NOMO-1 treated with dmso at 0.1 percent for 144 hours (cell line): ENCODE results near the gene ODAD3.
"Not testable (repeated sequence)": the region's sequence is repeated elsewhere in the genome, so short reads cannot be mapped to it uniquely, and the experiment has no call there.

Experiments used
- DNase-seq: peaks from one replicate; lab custom pipeline; 2025; ENCODE audit not compliant: unreplicated experiment; lab: John Stamatoyannopoulos, UW

ODAD3 gene

DNA sequence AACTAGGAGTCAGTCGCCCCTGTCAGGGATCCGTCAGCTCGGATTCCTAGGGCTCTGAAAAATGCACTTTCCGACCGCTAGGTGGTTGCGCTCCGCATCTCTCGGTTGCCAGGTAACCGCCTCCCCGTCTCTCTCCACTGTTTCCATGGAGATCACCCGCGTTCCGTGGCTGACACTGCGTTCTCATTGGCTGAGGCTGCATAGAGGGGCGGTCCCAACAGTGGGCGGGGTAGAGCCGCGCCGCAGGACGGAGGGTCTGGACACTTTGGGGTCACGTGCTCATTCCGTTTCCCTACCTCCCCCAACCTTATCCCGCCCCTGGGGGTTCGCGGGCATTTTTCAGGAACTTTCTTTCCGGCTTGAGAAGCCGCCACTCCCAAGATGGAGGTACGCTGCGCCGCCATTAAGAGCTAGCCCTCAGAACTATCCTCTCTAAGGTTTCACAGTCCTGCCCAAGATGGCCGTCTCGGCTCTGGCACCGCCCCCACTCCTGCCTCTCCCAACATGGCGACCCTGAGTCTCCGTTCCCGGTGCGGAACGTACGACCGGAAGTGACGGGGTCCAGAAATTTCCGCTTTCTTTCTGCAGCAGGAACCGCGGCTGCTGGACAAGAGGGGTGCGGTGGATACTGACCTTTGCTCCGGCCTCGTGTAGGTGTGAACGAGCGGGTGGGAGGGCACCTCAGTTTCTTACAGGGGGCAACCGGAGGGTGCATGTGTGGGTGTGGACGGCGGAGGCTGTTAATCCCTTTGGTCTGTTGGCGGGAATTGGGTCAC lies at the start of gene ODAD3, which contains the start of gene PRKCSH:
Gene ODAD3 (minus strand): TSS at position 65 of the 776 bp plus-strand sequence. CDS start 105 bp downstream, outside the sequence.
Gene PRKCSH (plus strand): TSS at position 579 of the 776 bp plus-strand sequence. CDS start 483 bp downstream, outside the sequence.
- peak; percentile 100 for DNase-seq

DNA sequence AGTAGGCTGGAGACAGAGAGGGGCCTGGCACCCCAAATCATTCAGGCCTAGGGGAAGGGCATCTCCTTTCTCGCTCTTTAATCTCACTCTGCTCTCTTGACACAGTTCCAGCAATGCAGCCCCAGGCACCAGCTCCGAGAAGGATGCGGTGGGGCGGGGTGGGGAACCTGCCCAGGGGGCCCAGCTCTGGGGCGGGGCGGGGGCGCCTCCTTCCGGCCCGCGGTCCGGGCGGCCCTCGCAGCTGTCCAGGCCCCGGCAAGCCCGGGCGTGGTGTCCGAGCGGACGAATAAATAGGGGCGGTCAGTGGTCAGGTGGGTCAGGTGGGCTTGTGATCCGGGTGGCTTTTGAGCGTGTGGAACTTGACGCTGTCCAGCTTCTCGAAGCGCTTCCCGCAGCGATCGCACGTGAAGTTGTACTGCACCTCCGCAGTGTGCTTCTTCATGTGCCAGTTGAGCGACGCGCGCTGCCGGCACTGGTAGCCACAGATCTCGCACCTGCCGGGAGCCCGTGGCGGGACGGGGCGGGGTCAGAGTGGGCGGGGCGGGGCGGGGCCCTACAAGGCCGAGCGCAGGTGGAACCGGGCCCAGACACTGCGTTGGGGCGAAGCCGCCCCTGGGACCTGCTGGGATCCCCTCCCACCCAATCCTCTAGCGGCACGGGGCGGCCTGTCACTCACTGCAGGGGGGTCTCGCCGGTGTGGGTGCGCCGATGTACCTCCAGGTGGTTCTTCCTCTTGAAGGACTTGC lies 48.6 kb upstream of the ODAD3 start:
- DNase-seq, result no peak

DNA sequence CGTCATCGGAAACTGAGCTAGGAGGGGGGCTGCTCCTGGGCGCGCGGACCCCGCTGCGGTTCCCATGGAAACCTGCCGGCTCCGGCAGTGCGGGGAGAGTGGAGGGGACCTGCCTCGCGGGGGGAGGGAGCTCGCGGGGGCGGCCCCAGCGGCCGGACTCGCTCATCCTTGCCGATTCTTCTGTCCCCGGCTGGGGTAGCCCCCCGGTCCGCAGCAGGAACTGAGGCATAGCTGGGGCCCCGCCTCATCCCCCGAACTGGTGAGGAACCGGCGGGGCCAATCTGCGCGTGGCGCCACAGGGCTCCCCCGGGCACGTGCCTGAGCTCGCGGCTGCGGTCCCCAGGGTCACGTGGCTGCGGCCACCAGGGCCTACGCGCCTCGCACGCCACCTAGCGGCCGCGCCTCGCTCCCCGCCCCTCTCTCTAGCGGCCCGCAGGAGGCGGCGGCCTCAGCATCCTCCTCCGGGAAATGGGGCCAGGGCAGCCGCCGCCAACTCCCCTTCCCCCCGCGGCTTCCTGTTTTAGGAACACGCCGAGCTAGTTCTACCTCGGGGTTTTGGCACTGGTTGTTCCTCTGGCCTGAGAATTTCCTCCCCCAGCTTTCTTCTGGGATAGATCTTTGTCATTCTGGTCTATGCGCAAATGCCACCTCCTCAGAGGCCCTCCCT lies 47.6 kb upstream of the ODAD3 start:
- DNase-seq, result peak; percentile 86

DNA sequence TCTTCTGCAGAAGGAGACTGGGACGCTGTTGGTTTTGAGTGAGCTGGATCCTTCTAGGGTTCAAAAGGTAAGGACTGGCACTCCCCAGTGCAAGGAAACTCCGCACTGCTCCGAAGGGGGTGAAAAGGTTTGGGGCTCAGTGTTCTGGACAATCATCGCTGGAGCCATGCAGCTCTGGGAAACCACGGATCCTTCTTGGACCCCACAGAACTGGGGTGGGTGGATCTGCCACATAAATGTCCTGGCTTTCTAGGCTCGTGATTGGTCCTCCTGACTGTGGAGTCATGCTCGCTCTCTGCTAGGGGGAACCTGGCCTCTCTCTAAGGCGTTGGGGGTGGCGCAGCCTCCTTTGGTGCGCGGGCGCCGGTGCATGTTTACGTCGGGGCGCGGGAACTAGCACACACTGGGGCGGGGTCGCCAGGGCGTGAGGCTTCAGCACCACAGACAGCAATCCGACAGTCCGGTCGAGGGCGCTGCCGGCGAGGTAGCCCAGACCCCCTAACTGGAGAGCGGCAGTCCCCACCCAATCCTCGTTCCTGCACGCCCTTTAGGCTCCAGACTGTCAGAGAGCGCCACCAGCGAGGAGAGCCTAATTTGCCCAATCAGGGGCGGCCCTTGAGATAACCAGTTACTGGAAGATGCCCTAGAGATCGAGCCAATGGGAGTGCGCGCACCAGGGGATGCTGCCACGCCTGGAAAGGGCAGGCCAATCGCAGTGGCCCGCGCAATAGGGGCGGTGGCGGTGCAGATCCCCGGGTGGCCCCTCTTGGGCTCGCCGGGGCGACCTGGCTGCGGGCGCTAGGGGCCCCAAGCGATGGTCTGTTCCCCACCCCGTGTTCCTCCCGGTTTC lies 46.8 kb upstream of the ODAD3 start:
- peak; percentile 89 for DNase-seq

DNA sequence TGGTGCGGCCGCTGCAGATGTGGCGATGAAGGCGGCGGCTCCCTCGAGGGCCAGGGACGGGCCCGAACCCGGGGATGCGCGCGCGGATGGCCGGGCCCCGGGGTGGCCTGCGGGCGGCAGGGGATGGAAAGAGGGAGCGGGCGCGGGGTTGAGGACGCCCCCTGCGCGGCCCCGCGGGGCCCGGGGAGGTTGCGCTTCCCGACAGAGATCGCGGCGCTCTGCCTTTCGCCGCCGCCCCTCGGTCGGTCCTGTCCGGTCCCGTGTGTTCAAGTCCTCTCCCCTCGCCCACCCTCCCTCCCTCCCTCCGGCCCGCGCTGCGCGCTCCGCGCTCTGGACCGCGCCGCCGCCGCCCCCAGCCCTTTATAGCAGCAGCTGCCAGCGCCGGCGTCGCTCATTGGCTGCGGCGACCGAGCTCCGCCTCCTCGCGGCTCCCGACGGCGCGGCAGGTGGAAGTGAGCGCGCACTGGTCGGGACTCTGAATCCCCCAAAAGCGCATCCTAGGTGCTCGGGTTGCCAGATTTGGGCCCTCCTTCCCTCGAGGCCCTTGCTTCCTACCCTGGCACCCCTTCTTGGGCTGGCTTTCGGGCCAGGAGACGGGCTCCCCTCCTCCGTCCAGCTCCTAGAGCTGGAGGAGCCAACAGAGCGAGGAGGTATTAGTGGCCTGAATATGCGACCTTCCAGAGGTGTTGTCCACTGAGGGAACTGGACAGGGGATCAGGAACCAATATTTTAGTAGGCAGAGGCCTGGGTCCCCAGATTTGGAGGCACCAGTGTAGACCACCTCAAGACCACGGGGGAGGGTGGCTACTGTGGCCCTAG lies 46.0 kb upstream of the ODAD3 start, which contains the start of gene ELAVL3:
Gene ELAVL3 (minus strand): TSS at position 332 of the 819 bp plus-strand sequence. CDS start 438 bp downstream, outside the sequence.
- no peak for DNase-seq

DNA sequence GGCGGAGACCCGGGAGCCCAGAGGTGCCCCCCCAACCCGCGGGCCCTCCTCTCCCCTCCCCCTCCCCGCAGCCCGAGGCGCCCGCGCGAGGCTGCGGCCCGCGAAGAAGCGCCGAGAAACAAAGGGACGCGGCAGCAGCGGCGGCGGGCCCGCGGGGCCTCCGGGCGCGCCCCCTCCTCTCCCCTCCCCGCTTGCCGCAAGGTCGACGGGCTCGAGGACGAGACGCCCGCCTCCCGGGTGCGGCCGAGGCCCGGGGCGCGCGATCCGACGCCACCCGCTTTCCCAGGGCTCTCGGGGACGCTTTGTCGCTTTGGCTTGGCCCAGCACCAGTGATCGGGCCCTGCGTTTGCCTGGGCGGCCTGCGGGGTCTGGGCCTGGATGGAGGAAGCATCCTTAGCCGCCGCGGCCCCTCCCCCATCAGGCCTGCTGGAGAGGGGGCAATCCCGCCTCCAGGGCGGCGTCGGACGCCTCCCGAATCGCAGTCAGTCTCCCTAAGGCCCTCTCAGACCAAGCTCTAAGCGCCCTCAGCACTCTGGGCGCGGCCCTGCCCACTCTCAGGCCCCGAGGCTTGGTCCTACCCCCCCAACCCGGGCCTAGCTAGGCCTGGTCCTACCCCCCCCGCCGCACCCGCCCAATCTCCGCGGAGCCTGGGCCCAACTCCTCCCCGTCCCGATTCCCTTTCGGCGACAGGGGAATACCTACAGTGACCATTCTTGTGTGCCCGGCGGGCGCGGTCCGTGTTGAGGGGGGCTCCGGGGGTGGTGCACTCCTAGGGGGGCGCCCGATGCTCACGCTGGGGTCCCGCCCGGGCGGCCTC lies 45.2 kb upstream of the ODAD3 start:
- DNase-seq, result no peak

DNA sequence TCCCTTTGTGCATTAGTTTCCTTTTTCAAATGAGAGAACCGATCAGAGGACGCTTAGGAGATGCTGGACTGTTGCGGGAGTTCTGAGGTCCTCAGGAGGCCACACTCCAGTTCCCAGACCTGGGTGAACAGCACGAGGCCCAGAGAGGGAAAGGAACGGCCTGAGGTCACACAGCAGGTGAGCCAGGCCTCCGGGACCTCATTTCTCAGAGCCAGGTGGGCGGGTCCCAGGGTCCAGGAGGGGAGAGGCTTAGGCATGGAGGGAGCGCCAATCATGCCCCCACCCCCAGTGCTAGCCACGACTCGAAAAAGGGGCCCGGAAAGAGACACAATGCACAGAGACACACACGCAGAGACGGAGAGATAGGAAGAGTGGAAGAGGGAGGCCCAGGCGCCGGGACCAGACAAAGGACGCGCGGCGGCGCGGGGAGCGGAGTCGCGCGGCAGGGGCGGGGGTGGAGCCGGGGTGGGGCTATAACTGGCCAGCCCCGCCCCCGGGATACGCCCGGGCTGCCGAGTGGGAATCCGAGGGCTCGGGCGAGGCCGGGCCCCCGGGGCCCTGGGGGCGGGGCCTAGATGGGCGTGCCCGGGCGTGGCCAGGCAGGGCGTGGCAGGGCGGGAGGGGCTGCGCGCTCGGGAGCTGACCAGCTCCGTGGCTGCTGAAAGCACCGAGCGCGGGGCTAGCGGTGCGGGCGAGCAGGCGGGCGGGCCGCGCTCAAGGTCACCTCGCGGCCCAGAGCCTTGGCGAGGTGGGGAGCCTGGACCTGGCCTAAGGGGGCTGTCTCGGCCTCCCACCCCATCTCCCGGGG lies 44.4 kb upstream of the ODAD3 start:
- DNase-seq, result peak; percentile 13

DNA sequence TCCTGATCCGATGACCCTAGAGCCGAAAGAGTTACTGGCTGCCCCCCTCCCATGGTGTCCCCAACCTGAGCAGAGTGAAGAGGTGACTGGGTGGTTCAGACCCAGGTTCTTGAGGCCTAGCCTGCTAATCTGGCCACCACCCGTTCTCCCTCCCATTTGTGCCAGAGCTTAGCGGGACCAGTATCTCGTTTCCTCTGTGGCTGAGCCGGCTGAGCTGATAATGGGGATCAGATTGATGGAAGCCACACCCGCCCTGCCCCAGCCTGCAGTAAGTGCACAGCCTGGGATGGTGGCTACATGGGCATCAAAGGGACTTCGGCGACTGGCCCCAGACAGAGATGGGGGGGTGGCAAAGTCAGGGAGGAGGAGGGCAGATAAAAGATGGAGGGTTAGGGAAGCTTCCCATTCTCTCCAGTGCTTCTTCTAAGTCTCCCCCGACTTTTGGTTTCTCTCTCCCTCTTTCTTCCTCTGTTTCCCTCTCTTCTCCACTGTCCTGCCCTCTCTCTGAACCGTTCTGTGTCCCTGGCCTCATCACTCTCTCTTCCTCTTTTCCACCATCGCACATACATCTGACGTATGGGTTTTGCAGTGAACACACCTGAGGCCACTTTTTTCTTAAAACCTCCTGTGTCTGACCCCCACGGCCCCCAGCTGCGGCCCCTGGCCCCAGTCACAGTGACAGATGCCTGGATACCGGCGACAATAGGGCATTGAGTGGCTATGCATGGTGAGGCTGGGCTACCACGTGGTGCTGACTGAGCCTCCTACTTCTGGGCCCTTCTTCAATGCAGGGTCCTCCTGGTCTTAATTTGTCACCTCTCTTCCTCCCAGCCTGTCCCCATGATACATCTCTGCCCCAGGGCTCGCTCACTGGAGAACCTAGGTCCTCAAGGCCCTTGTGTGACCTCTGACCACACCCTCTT lies 43.5 kb upstream of the ODAD3 start:
- DNase-seq, result no peak

DNA sequence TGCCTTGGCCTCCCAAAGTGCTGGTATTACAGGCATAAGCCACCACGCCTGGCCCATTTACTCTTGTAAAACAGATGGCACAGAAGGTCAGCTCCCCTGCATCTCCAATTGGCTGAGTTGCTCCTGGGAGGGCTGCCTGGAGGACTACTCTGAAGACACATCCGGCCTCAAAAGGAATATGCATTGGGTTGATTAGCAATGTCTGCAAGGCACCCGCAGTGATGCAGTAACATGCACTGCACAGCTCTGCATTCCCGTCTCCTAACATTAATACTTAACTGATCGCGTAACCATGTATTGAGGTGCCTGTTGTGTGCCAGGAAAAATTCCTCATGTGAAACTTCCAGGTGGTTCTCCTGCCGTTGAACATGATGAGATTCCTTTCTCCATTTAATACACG lies 40.9 kb upstream of the ODAD3 start:
- DNase-seq, result no peak

DNA sequence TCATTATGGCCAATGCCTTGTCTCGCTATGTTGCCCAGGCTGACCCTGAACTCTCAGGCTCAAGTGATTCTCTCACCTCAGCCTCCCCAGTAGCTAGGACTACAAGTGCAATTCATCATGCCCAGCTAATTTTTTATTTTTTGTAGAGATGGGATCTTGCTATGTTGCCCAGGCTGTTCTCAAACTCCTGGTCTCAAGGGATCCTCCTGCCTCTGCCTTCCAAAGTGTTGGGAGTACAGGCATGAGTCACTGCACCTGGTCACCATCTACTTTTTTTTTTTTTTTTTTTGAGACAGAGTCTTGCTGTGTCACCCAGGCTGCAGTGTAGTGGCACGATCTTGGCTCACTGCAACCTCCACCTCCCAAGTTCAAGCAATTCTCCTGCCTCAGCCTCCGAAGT lies 40.4 kb upstream of the ODAD3 start:
- not testable (repeated sequence) for DNase-seq

DNA sequence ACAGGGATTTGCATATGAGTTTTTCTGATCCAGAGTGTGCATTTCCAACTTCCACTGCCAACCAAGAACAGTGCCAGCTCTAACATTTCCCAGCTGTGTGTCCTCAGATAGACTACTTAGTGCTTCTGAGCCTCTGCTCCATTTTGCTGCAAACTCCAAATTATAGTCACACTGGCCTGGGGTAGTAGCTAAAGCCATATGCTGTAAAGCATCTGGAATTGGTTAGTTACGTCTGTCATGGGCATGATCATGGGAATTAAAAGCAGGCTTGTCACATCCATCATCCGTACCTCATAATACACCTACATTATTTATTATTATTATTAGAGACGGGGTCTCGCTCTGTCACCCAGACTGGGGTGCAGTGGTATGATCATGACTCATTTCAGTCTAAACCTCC lies 38.8 kb upstream of the ODAD3 start:
- DNase-seq, result no peak

DNA sequence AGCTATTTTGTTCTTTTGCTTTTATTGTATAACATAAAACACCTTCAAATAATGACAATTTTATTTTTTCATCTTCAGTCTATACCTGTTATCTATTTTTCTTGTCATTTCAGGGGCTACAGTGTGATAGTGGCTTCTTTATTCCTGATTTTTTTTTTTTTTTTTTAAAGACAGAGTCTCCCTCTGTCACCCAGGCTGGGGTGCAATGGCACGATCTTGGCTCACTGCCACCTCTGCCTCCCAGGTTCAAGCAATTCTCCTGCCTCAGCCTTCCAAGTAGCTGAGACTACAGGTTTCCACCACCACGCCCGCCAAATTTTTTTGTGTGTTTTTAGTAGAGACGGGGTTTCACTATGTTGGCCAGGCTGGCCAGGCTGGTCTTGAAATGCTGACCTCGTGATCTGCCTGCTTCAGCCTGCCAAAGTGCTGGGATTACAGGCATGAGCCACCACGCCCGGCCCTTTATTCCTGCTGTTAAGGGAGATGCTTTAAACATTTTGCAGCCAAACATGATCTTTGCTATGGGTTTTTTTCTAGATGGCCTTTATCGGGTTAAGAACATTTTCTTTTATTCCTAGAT lies 33.4 kb upstream of the ODAD3 start:
- DNase-seq, result not testable (repeated sequence)

DNA sequence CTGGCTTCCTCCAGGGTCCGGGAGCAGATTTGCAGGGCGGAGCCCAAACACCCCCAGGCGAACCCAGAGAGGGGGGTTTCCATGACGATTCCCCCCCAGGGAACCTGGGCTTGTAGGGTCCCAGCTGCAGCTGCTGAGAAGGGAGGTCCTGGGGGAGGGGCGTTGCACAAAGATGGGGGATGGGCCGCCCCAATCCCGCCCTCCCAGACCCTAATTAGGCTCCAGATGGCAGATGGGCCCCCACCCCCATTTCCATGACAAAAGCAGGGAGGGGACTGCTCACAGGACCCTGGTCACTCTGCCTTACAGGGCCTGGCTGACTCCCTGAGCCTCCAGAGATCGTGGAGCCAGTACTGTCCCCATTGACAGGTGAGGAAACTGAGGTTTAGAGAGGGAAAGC lies 30.7 kb upstream of the ODAD3 start:
- no peak for DNase-seq

DNA sequence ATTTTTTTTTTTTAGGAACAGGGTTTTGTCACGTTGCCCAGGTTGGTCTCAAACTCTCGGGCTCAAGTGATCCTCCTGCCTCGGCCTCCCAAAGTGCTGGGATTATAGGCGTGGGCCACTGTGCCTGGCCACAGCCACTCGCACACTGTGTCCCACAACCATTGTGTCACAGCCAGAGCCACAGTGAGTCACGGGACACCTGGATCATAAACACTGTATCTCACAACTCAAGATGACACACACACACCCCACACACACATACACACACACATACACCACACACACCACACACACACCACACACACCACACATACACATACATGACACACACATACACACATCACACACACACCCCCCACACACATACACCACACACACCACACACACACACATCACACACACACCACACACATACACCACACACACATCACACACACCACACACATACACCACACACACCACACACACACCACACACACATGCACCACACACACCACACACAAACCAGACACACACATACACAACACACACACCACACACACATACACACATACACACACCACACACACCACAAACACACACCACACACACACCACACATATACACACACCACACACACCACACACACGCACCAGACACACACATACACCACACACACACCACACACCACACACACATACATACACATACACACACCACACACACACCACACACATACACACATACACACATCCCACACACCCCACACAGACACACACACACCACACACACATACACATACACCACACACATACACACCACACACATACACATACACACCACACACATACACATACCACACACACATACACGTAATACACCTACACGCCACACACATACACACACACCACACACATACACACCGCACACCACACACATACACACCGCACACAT lies 29.7 kb upstream of the ODAD3 start:
- DNase-seq, result no peak

DNA sequence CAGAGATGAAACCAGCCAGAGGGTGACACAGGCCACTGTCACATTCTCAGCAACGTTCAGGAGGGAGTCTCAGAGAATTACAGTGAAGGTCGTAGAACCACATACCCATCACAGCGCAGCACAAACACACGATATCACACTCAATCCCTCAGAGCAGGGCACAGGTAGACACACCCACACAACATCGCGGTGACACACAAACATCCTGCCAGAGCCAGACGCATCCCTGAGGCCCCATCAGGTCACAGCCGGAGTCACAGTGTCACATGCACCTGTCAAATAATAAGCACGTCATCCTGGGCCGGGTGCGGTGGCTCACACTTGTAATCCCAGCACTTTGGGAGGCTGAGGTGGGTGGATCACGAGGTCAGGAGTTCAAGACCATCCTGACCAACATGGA lies 28.5 kb upstream of the ODAD3 start:
- DNase-seq, result no peak

DNA sequence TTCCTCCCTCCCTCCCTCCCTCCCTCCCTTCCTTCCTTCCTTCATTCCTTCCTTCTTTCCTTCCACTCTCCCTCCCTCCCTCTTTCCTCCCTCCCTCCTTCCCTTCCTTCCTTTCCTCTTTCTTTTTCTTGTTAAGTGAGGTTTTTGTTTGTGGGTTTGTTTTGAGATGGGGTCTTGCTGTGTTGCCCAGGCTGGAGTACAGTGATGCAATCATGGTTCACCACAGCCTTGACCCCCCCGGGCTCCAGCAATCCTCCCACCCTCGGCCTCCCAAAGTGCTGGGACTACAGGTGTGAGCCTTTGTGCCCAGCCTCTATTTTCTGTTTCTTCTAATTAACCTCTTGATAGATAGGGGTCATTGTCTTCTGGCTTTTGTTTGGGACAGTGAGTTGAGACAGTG lies 26.5 kb upstream of the ODAD3 start:
- DNase-seq, result no peak
